ENCODE data around the gene SLC35F5. TPM values are rescaled to one million over a fixed set of nuclear protein-coding genes. Genes with fewer than 3 reads are reported as not detected.

The SLC35F5 gene
- polyA plus RNA-seq, result 10 to 100 TPM; 12.7 to 86.0 (median 19.7) TPM
- long read RNA-seq, donor 1, result 0 reads
- long read RNA-seq, donor 2, full-length matches to known transcripts, result 7 of 7 reads
- long read RNA-seq, donor 2, partial matches to known transcripts, result 0 of 7 reads
- long read RNA-seq, donor 2, other reads (novel, unspliced or antisense), result 0 of 7 reads
- long read RNA-seq, donor 3, partial matches to known transcripts, result 13 of 14 reads
- long read RNA-seq, donor 3, other reads (novel, unspliced or antisense), result 0 of 14 reads
- long read RNA-seq, donor 4, result 0 reads
- long read RNA-seq, donor 5, partial matches to known transcripts, result 14 of 14 reads
- long read RNA-seq, donor 5, other reads (novel, unspliced or antisense), result 0 of 14 reads
- long read RNA-seq, donor 6, full-length matches to known transcripts, result 3 of 10 reads
- long read RNA-seq, donor 6, partial matches to known transcripts, result 7 of 10 reads
- long read RNA-seq, donor 6, other reads (novel, unspliced or antisense), result 0 of 10 reads
- long read RNA-seq, donor 7, result 0 reads
- long read RNA-seq, donor 8, full-length matches to known transcripts, result 1 of 1 reads
- long read RNA-seq, donor 8, partial matches to known transcripts, result 0 of 1 reads
- long read RNA-seq, donor 8, other reads (novel, unspliced or antisense), result 0 of 1 reads
- long read RNA-seq, donor 9, partial matches to known transcripts, result 0 of 1 reads
- long read RNA-seq, donor 9, other reads (novel, unspliced or antisense), result 0 of 1 reads
- long read RNA-seq, donor 10, full-length matches to known transcripts, result 10 of 17 reads
- long read RNA-seq, donor 10, partial matches to known transcripts, result 7 of 17 reads
- long read RNA-seq, donor 10, other reads (novel, unspliced or antisense), result 0 of 17 reads

GRCh38 chr2:113756355-113757137 is at the start of gene SLC35F5:
Gene SLC35F5 (minus strand): TSS chr2:113756642. CDS start chr2:113756409, 233 bp downstream.
- H3K4me3 ChIP-seq (ENCODE audit: low read depth in 1 of 3, low read length in 3 of 3), result peak within 1 kb of the TSS; percentile 84 to 99 (median 89)
- WGBS, 3 donors, result 0 to 1% (median 0%) methylated on average over 66 to 76 of the region's 76 CpGs
- peak within 1 kb of the TSS; percentile 91 to 100 (median 97) for H3K27ac ChIP-seq (ENCODE audit: low read depth in 1 of 3, low read length in 2 of 3)
- FAIRE-seq (no peak), DNase-seq (peak; percentile 90 to 98)
- H3K4me1 ChIP-seq (ENCODE audit: control insufficient read depth in 3 of 3, insufficient read depth in 2 of 3, low read depth in 1 of 3, low read length in 2 of 3), result peaks cover 0 to 4% (median 0%) of the 10 kb centered on the region in 3 donors
- H3K36me3 ChIP-seq (ENCODE audit: control insufficient read depth in 3 of 3, insufficient read depth in 2 of 3, low read depth in 1 of 3, low read length in 3 of 3), result peaks cover 0 to 8% (median 0%) of the 10 kb centered on the region in 3 donors
- H3K9me3 ChIP-seq (ENCODE audit: control insufficient read depth in 2 of 2, insufficient read depth in 1 of 2, low read depth in 1 of 2, low read length in 1 of 2), result no peaks in the 10 kb centered on the region
- no peaks in the 10 kb centered on the region for H3K27me3 ChIP-seq (ENCODE audit: control insufficient read depth in 3 of 3, insufficient read depth in 3 of 3, low read length in 3 of 3)

GRCh38 chr2:113799375-113799774 is 42.9 kb upstream of the SLC35F5 start:
- no peaks in the 10 kb centered on the region for H3K9me3 ChIP-seq (ENCODE audit: control insufficient read depth in 2 of 2, insufficient read depth in 1 of 2, low read depth in 1 of 2, low read length in 1 of 2)
- H3K36me3 ChIP-seq (ENCODE audit: control insufficient read depth in 3 of 3, insufficient read depth in 2 of 3, low read depth in 1 of 3, low read length in 3 of 3), result no peaks in the 10 kb centered on the region
- no peak for DNase-seq
- 82 to 93% (median 90%) methylated on average over 4 of the region's 4 CpGs for WGBS, 3 donors
- FAIRE-seq, result no peak
- H3K27ac ChIP-seq (ENCODE audit: low read depth in 1 of 3, low read length in 2 of 3), result no peak overlapping the region
- peaks cover 0 to 7% (median 0%) of the 10 kb centered on the region in 3 donors for H3K4me1 ChIP-seq (ENCODE audit: control insufficient read depth in 3 of 3, insufficient read depth in 2 of 3, low read depth in 1 of 3, low read length in 2 of 3)
- H3K27me3 ChIP-seq (ENCODE audit: control insufficient read depth in 3 of 3, insufficient read depth in 3 of 3, low read length in 3 of 3), result no peaks in the 10 kb centered on the region
- H3K4me3 ChIP-seq (ENCODE audit: low read depth in 1 of 3, low read length in 3 of 3), result no peak overlapping the region

- Histone ChIP-seq H3K4me3 (ENCODE audit: low read depth in 1 of 3, low read length in 3 of 3) (no peak overlapping the region), H3K4me1 (ENCODE audit: control insufficient read depth in 3 of 3, insufficient read depth in 2 of 3, low read depth in 1 of 3, low read length in 2 of 3) (peaks cover 0 to 7% (median 0%) of the 10 kb centered on the region in 3 donors), H3K27ac (ENCODE audit: low read depth in 1 of 3, low read length in 2 of 3) (peak overlapping the region in 1 of 3 donors; percentile 67), H3K36me3 (ENCODE audit: control insufficient read depth in 3 of 3, insufficient read depth in 2 of 3, low read depth in 1 of 3, low read length in 3 of 3) (no peaks in the 10 kb centered on the region), H3K9me3 (ENCODE audit: control insufficient read depth in 2 of 2, insufficient read depth in 1 of 2, low read depth in 1 of 2, low read length in 1 of 2) (no peaks in the 10 kb centered on the region), H3K27me3 (ENCODE audit: control insufficient read depth in 3 of 3, insufficient read depth in 3 of 3, low read length in 3 of 3) (no peaks in the 10 kb centered on the region)
- FAIRE-seq (no peak), DNase-seq (no peak)
- 24 to 48% (median 46%) methylated on average over 2 of the region's 2 CpGs for WGBS, 3 donors
These were observed 40.8 kb upstream of the SLC35F5 start for GRCh38 chr2:113797237-113797636.

- Histone ChIP-seq H3K27me3 (ENCODE audit: control insufficient read depth in 3 of 3, insufficient read depth in 3 of 3, low read length in 3 of 3) (no peaks in the 10 kb centered on the region), H3K4me3 (ENCODE audit: low read depth in 1 of 3, low read length in 3 of 3) (no peak overlapping the region), H3K4me1 (ENCODE audit: control insufficient read depth in 3 of 3, insufficient read depth in 2 of 3, low read depth in 1 of 3, low read length in 2 of 3) (peaks cover 0 to 7% (median 0%) of the 10 kb centered on the region in 3 donors), H3K9me3 (ENCODE audit: control insufficient read depth in 2 of 2, insufficient read depth in 1 of 2, low read depth in 1 of 2, low read length in 1 of 2) (no peaks in the 10 kb centered on the region), H3K27ac (ENCODE audit: low read depth in 1 of 3, low read length in 2 of 3) (peak overlapping the region in 1 of 3 donors; percentile 67), H3K36me3 (ENCODE audit: control insufficient read depth in 3 of 3, insufficient read depth in 2 of 3, low read depth in 1 of 3, low read length in 3 of 3) (no peaks in the 10 kb centered on the region)
- FAIRE-seq (no peak), DNase-seq (peak; percentile 48 to 63)
- 27 to 59% (median 47%) methylated on average over 6 of the region's 6 CpGs for WGBS, 3 donors
These were observed 40.2 kb upstream of the SLC35F5 start for GRCh38 chr2:113796592-113797175.

GRCh38 chr2:113795405-113795920 is 39.0 kb upstream of the SLC35F5 start:
- Histone ChIP-seq H3K4me3 (ENCODE audit: low read depth in 1 of 3, low read length in 3 of 3) (no peak overlapping the region), H3K36me3 (ENCODE audit: control insufficient read depth in 3 of 3, insufficient read depth in 2 of 3, low read depth in 1 of 3, low read length in 3 of 3) (no peaks in the 10 kb centered on the region), H3K9me3 (ENCODE audit: control insufficient read depth in 2 of 2, insufficient read depth in 1 of 2, low read depth in 1 of 2, low read length in 1 of 2) (no peaks in the 10 kb centered on the region), H3K27ac (ENCODE audit: low read depth in 1 of 3, low read length in 2 of 3) (no peak overlapping the region), H3K27me3 (ENCODE audit: control insufficient read depth in 3 of 3, insufficient read depth in 3 of 3, low read length in 3 of 3) (no peaks in the 10 kb centered on the region), H3K4me1 (ENCODE audit: control insufficient read depth in 3 of 3, insufficient read depth in 2 of 3, low read depth in 1 of 3, low read length in 2 of 3) (peaks cover 0 to 7% (median 0%) of the 10 kb centered on the region in 3 donors)
- 65 to 82% (median 80%) methylated on average over 3 of the region's 3 CpGs for WGBS, 3 donors
- no peak for FAIRE-seq
- DNase-seq, result no peak

GRCh38 chr2:113791697-113792590 is 35.5 kb upstream of the SLC35F5 start:
- peak; percentile 10 to 51 for DNase-seq
- H3K27ac ChIP-seq (ENCODE audit: low read depth in 1 of 3, low read length in 2 of 3), result peak overlapping the region in 1 of 3 donors; percentile 11
- WGBS, 3 donors, result 44 to 47% (median 44%) methylated on average over 5 of the region's 5 CpGs

More at GRCh38 chr2:113791697-113792590, 35.5 kb upstream of the SLC35F5 start:
- Histone ChIP-seq H3K36me3 (ENCODE audit: control insufficient read depth in 3 of 3, insufficient read depth in 2 of 3, low read depth in 1 of 3, low read length in 3 of 3) (no peaks in the 10 kb centered on the region), H3K4me1 (ENCODE audit: control insufficient read depth in 3 of 3, insufficient read depth in 2 of 3, low read depth in 1 of 3, low read length in 2 of 3) (peaks cover 0 to 7% (median 0%) of the 10 kb centered on the region in 3 donors), H3K4me3 (ENCODE audit: low read depth in 1 of 3, low read length in 3 of 3) (no peak overlapping the region), H3K9me3 (ENCODE audit: control insufficient read depth in 2 of 2, insufficient read depth in 1 of 2, low read depth in 1 of 2, low read length in 1 of 2) (no peaks in the 10 kb centered on the region), H3K27me3 (ENCODE audit: control insufficient read depth in 3 of 3, insufficient read depth in 3 of 3, low read length in 3 of 3) (no peaks in the 10 kb centered on the region)
- FAIRE-seq, result no peak
